Naive thymus-derived CD4-positive, alpha-beta T cell (primary cell): ENCODE measurements around the gene CENPP. TPM values are rescaled to one million over a fixed set of nuclear protein-coding genes. Genes with fewer than 3 reads are reported as not detected.

Experiments
- ATAC-seq: fragments of 150-1000 bp; cut with Tn5 transposase; 2 replicates; pipeline ENCODE4 v1.10.0; 2021; ENCODE audit warnings: mild to moderate bottlenecking, moderate library complexity
- CTCF ChIA-PET: fragments of 350-600 bp; sonication (Branson Sonifier 250); formaldehyde crosslinking; loops from one replicate; lab custom pipeline; 2021; ENCODE audit warnings: antibody characterized with exemption; lab: Charles Lee
- POLR2A ChIA-PET: fragments of 350-600 bp; sonication (Branson Sonifier 250); formaldehyde crosslinking; loops from one replicate; lab custom pipeline; 2021; ENCODE audit warnings: antibody characterized with exemption, inconsistent platforms; lab: Charles Lee
- DNase-seq, 9 donors: peaks; one replicate each; pipeline versions ENCODE4 v3.0.0 to v3.0.0-alpha.2; 2020 to 2022; ENCODE audit warnings: mixed read lengths in 1 of 9
- H3K27ac ChIP-seq: one replicate; pipeline ENCODE4 v1.7.0; 2013; ENCODE audit warnings: mild to moderate bottlenecking, low read depth, low read length, moderate library complexity
- H3K27me3 ChIP-seq, 2 donors: one replicate each; pipeline ENCODE4 v1.7.0; 2013; ENCODE audit warnings: low read length in 2 of 2, mild to moderate bottlenecking in 2 of 2, moderate library complexity in 2 of 2; ENCODE audit not compliant: control insufficient read depth in 2 of 2, insufficient read depth in 2 of 2
- H3K36me3 ChIP-seq, 3 experiments: 1 replicate in 2 of 3; 2 replicates in 1 of 3; pipeline ENCODE4 v1.7.0; 2013; ENCODE audit warnings: low read length in 3 of 3, mild to moderate bottlenecking in 3 of 3, moderate library complexity in 1 of 3; ENCODE audit not compliant: insufficient read depth in 3 of 3, control insufficient read depth in 2 of 3
- H3K4me1 ChIP-seq, 2 donors: one replicate each; pipeline ENCODE4 v1.7.0; 2013; ENCODE audit warnings: low read length in 2 of 2, mild to moderate bottlenecking in 2 of 2, moderate library complexity in 1 of 2; ENCODE audit not compliant: control insufficient read depth in 2 of 2, insufficient read depth in 2 of 2
- H3K4me3 ChIP-seq: 2 replicates; pipeline ENCODE4 v1.7.0; 2013; ENCODE audit warnings: mild to moderate bottlenecking, low read length
- H3K9me3 ChIP-seq, 3 experiments: 1 replicate in 2 of 3; 2 replicates in 1 of 3; pipeline ENCODE4 v1.7.0; 2013; ENCODE audit warnings: low read length in 3 of 3; ENCODE audit not compliant: control insufficient read depth in 2 of 3
- H3K27ac Mint-ChIP-seq, 9 donors: one replicate each; pipeline ENCODE4 v1.8.0; 2020 to 2022; ENCODE audit warnings: mixed read lengths in 9 of 9, mild to moderate bottlenecking in 8 of 9, moderate library complexity in 5 of 9, inconsistent platforms in 2 of 9
- H3K27me3 Mint-ChIP-seq, 5 donors: one replicate each; pipeline ENCODE4 v1.8.0; 2021 to 2022; ENCODE audit warnings: mixed read lengths in 5 of 5, mild to moderate bottlenecking in 1 of 5
- H3K36me3 Mint-ChIP-seq, 5 donors: one replicate each; pipeline ENCODE4 v1.8.0; 2020 to 2022; ENCODE audit warnings: mixed read lengths in 5 of 5, mild to moderate bottlenecking in 3 of 5, inconsistent platforms in 1 of 5
- H3K4me1 Mint-ChIP-seq, 7 donors: one replicate each; pipeline ENCODE4 v1.8.0; 2020 to 2022; ENCODE audit warnings: mixed read lengths in 7 of 7, mild to moderate bottlenecking in 3 of 7, inconsistent platforms in 1 of 7
- H3K4me3 Mint-ChIP-seq, 10 donors: one replicate each; pipeline ENCODE4 v1.8.0; 2020 to 2022; ENCODE audit warnings: mild to moderate bottlenecking in 10 of 10, mixed read lengths in 10 of 10, moderate library complexity in 6 of 10, inconsistent platforms in 2 of 10
- H3K9me3 Mint-ChIP-seq, 11 donors: one replicate each; pipeline ENCODE4 v1.8.0; 2020 to 2022; ENCODE audit warnings: mixed read lengths in 11 of 11, mild to moderate bottlenecking in 4 of 11, inconsistent platforms in 1 of 11, moderate library complexity in 1 of 11
- intact Hi-C, 2 donors: fragments of 100-400 bp; cut with micrococcal nuclease; formaldehyde crosslinking; loops; one replicate each; pipeline ENCODE4 v1.15.1; 2023
- polyA plus RNA-seq, 2 donors: library from polyadenylated mRNA; unstranded; fragments of 300-500 nt; fragmentation: Illumina TruSeq; gene quantifications; one replicate each; pipeline ENCODE4 v1.2.3, GENCODE V29; 2021
- total RNA-seq, 6 experiments: library from RNA in 5 of 6; stranded (reverse) in 5 of 6; gene quantifications; 1 replicate in 5 of 6; 2 replicates in 1 of 6; pipeline ENCODE4 v1.2.3 and lab custom pipeline; 2021 to 2026

CENPP gene
- total and polyA plus RNA-seq, 7 experiments from 2014 or later, result 1.2 to 24.3 (median 3.8) TPM

DNA sequence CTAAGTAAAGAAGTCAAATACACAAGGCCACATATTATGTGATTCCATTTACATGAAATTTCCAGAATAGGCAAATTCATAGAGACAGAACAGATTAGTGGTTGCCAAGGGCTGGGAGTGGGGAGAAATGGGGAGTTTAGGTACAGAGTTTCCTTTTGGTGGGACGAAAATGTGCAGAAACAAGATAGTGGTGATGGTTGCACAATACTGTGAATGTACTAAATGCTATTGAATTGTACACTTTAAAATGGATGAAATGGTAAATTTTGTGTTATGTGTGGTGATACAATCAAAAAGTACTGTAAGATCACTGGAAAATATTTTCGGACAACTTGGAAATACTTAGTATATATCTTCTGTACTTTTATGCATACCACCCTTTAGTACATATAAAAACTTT, 195.1 kb downstream of the CENPP start:
- Mint-ChIP-seq H3K27ac (no peak overlapping the region), H3K4me3 (no peak overlapping the region), H3K36me3 (no peaks in the 10 kb centered on the region), H3K27me3 (no peaks in the 10 kb centered on the region), H3K4me1 (peaks cover 0 to 2% (median 0%) of the 10 kb centered on the region in 7 donors), H3K9me3 (no peaks in the 10 kb centered on the region)
- DNase-seq, result no peak
- Histone ChIP-seq H3K36me3 (no peaks in the 10 kb centered on the region), H3K27me3 (no peaks in the 10 kb centered on the region), H3K4me3 (no peak overlapping the region), H3K27ac (no peak overlapping the region), H3K9me3 (no peaks in the 10 kb centered on the region), H3K4me1 (no peaks in the 10 kb centered on the region)
- POLR2A ChIA-PET, result no interaction called here
- intact Hi-C loops, result no loop called here
- ATAC-seq, result no peak
- CTCF ChIA-PET, result no interaction called here

DNA sequence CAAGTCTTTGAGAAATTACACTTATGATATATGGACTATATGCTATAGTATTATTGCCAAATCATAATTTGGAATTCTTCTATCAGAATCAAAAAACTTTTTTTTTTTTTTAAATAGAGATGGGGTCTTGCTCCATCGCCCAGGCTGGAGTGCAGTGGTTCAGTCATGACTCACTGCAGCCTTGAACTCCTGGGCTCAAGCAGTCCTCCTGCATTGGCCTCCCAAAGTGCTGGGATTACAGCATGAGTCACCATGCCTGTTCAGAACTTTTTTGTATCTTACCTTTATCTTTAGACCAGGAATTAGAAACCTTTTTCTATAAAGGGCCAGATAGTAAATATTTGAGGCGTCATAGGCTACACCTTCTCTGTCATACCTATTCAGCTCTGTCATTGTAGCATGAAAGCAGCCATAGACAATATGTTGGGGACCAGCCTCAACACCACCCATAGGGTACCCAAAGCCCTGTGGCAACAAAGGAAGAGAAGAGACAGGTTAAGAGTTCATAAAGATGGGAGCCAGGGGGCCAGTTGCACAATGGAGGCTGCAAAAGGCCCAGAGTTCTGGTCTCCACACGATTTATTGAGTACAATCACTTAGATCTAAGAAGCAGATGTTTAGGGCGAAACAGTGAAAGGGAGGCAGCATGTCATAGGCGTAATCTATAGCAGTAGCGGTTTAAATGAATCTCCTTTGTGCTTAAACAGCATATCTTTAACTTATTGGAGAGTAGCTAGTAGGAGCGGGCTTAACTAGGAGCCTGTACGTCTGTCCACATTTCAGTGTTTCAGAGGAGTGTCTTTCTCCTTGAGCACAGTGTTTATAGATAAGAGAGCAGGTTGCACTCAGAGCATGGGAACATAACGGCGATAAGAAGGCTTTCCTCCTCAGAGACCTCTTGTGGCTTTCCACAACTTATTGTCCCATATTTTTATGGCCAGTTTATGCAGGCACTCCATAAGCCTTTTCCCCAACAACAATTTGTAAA, 197.5 kb downstream of the CENPP start:
- Mint-ChIP-seq H3K9me3 (no peaks in the 10 kb centered on the region), H3K27me3 (no peaks in the 10 kb centered on the region), H3K4me3 (no peak overlapping the region), H3K27ac (no peak overlapping the region), H3K4me1 (peaks cover 0 to 2% (median 0%) of the 10 kb centered on the region in 7 donors), H3K36me3 (peaks cover 0 to 1% (median 0%) of the 10 kb centered on the region in 5 donors)
- POLR2A ChIA-PET, result no interaction called here
- no peaks in the 10 kb centered on the region for H3K9me3 ChIP-seq
- H3K27me3 ChIP-seq, result no peaks in the 10 kb centered on the region
- no peaks in the 10 kb centered on the region for H3K4me1 ChIP-seq
- CTCF ChIA-PET, result no interaction called here
- intact Hi-C loops, result no loop called here
- H3K27ac ChIP-seq, result no peak overlapping the region
- ATAC-seq (no peak), DNase-seq (no peak)
- H3K4me3 ChIP-seq, result no peak overlapping the region
- H3K36me3 ChIP-seq, result no peaks in the 10 kb centered on the region

DNA sequence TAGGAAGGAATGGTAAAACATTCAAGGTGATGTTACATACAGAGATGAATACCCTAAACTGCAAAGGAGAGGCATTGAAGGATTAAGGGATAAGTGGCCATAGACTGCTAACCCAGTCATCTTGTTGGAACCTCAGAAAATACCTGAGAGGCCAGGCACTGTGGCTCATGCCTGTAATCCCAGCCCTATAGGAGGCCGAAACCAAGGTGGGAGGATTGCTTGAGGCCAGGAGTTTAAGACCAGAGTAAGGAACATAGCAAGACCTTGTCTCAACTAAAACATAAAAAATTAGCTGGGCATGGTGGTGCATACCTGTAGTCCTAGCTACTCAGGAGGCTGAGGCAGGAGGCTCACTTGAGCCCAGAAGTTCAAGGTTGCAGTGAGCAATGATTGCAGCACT, 199.1 kb downstream of the CENPP start:
- Mint-ChIP-seq H3K4me1 (peaks cover 0 to 2% (median 0%) of the 10 kb centered on the region in 7 donors), H3K27me3 (no peaks in the 10 kb centered on the region), H3K27ac (no peak overlapping the region), H3K9me3 (no peaks in the 10 kb centered on the region), H3K4me3 (no peak overlapping the region), H3K36me3 (peaks cover 0 to 1% (median 0%) of the 10 kb centered on the region in 5 donors)
- no peak for ATAC-seq
- no peak for DNase-seq
- Histone ChIP-seq H3K4me1 (no peaks in the 10 kb centered on the region), H3K36me3 (no peaks in the 10 kb centered on the region), H3K27ac (no peak overlapping the region), H3K9me3 (no peaks in the 10 kb centered on the region), H3K27me3 (no peaks in the 10 kb centered on the region), H3K4me3 (no peak overlapping the region)
- ChIA-PET CTCF (no interaction called here), POLR2A (no interaction called here)
- intact Hi-C loops, result no loop called here

DNA sequence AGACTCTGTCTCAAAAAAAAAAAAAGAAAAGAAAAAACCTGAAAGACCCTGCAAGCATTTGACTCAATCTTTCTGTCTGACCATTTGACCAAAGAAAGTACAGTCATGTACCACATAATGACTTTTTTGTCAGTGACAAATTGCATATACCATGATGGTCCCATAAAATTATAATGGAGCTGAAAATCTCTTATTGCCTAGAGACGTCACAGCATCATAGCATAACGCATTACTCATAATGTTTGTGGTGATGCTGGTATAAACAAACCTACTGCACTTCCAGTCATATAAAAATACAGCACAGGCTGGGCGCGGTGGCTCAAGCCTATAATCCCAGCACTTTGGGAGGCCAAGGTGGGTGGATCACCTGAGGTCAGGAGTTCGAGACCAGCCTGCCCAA, 199.6 kb downstream of the CENPP start:
- Mint-ChIP-seq H3K36me3 (peaks cover 0 to 1% (median 0%) of the 10 kb centered on the region in 5 donors), H3K9me3 (no peaks in the 10 kb centered on the region), H3K27ac (no peak overlapping the region), H3K4me1 (peaks cover 0 to 2% (median 0%) of the 10 kb centered on the region in 7 donors), H3K4me3 (no peak overlapping the region), H3K27me3 (no peaks in the 10 kb centered on the region)
- no peak for ATAC-seq
- ChIA-PET CTCF (no interaction called here), POLR2A (no interaction called here)
- H3K27ac ChIP-seq, result no peak overlapping the region
- intact Hi-C loops, result no loop called here
- H3K4me1 ChIP-seq, result no peaks in the 10 kb centered on the region
- DNase-seq, result no peak
- H3K9me3 ChIP-seq, result no peaks in the 10 kb centered on the region
- no peak overlapping the region for H3K4me3 ChIP-seq
- H3K27me3 ChIP-seq, result no peaks in the 10 kb centered on the region
- H3K36me3 ChIP-seq, result no peaks in the 10 kb centered on the region

DNA sequence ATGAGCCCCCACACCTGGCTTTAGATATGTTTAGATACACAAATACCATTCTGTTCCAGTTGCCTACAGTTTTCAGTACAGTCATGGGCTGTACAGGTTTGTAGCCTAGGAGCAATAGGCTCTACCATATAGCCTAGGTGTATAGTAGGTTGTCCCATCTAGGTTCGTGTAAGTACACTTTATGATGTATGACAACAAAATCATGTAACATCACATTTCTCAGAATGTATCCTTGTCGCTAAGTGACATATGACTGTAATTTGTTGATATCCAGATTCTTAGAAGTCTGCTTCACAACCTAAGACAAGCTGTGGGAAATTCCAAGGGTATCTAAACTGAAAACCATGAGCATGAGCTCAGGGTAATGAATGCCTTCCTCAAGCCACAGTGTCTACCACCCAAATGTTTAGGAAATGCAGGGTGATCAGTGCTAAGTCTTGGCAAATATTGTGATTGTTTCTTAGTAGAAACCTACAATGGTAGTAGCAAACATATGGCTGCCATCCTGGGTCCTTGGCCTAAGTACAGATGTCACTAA, 201.6 kb downstream of the CENPP start:
- Mint-ChIP-seq H3K27me3 (no peaks in the 10 kb centered on the region), H3K27ac (no peak overlapping the region), H3K4me3 (no peak overlapping the region), H3K9me3 (peaks cover 0 to 4% (median 0%) of the 10 kb centered on the region in 11 donors), H3K4me1 (peaks cover 0 to 2% (median 0%) of the 10 kb centered on the region in 7 donors), H3K36me3 (peaks cover 0 to 3% (median 1%) of the 10 kb centered on the region in 5 donors)
- Histone ChIP-seq H3K4me3 (no peak overlapping the region), H3K36me3 (no peaks in the 10 kb centered on the region), H3K9me3 (no peaks in the 10 kb centered on the region), H3K4me1 (no peaks in the 10 kb centered on the region), H3K27ac (no peak overlapping the region), H3K27me3 (no peaks in the 10 kb centered on the region)
- ChIA-PET CTCF (no interaction called here), POLR2A (no interaction called here)
- no peak for DNase-seq
- no peak for ATAC-seq
- intact Hi-C loops, result no loop called here

DNA sequence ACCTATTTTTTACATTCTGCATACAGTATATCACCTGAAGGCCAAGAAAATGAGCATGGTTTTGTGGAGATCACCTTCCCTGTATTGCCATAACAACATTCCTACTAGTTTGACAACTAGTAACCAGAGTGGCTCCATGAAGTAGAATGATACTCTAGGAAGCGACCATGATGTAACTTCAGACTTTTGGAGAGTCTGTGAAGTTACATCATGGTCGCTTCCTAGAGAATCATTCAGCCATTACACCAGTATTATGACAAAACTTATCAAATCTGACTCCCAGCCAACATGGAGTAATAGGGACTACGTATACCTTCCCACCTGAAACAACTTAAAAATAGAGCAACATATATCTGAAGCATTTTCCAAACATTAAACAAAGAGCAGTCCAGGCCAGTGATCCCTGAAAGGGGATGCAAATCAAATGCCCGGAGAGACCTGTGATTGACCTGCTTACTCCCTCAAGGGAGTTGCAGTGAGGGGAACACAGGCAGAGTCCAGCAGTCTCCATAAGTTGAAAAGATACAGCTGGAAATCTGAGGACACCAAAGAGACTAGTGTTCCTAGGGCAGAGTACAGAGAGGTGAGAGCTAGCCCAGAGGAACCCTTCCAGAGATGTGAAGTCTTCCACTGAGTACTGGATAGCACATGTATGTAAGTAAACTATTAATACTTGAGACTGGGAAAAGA, 202.2 kb downstream of the CENPP start:
- H3K27ac Mint-ChIP-seq, result no peak overlapping the region
- CTCF ChIA-PET, result interaction anchor here (0.5 kb wide), 1 partner anchor 160 kb away, joined by 4 read pairs; no protein-coding TSS in a partner anchor
- POLR2A ChIA-PET, result interaction anchor here (0.6 kb wide), 1 partner anchor 1144 kb away, joined by 3 read pairs; no protein-coding TSS in a partner anchor
- no peaks in the 10 kb centered on the region for H3K36me3 ChIP-seq
- H3K27me3 Mint-ChIP-seq, result no peaks in the 10 kb centered on the region
- no peak for ATAC-seq
- H3K9me3 ChIP-seq, result no peaks in the 10 kb centered on the region
- intact Hi-C loops, result no loop called here
- no peaks in the 10 kb centered on the region for H3K4me1 ChIP-seq
- H3K27ac ChIP-seq, result no peak overlapping the region
- DNase-seq, result no peak
- no peak overlapping the region for H3K4me3 Mint-ChIP-seq
- peaks cover 0 to 6% (median 0%) of the 10 kb centered on the region in 11 donors for H3K9me3 Mint-ChIP-seq
- H3K4me3 ChIP-seq, result no peak overlapping the region
- H3K4me1 Mint-ChIP-seq, result peaks cover 0 to 2% (median 0%) of the 10 kb centered on the region in 7 donors
- H3K36me3 Mint-ChIP-seq, result peaks cover 0 to 5% (median 3%) of the 10 kb centered on the region in 5 donors
- no peaks in the 10 kb centered on the region for H3K27me3 ChIP-seq
